Measurements from ENCODE around the gene MFSD12.
"Not testable (repeated sequence)": the region's sequence is repeated elsewhere in the genome, so short reads cannot be mapped to it uniquely, and the experiment has no call there.

Gene MFSD12

DNA sequence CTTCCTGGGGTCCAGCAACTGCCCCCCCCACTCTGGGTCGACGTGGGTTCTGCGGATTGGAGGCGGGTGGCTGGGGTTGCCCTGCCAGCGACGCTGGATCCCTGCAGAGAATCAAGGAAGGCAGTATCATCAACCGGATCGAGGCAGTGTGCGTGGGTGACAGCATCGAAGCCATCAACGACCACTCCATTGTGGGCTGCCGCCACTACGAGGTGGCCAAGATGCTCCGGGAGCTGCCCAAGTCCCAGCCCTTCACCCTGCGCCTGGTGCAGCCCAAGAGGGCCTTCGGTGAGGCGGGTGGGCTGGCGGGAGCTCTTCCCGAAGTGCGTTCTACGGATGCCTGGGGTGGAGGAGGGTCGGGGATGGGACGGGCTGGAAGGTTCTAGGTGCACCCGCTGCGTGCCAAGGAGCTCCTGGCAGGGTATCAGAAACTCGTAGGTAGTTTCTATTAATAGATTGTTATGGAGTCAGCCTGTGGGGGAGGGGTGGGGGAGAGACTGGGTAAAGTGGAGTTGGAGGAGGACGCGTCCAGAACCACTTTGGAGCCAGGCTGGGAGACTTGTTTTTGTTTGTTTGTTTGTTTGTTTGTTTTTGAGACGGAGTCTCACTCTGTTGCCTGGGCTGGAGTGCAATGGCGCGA lies 29.4 kb upstream of the MFSD12 start:
- no peak for DNase-seq (ENCODE audit: low read depth in 1 of 2, low spot score in 1 of 2)
- peaks cover 10% of the 10 kb centered on the region for H3K27me3 ChIP-seq (ENCODE audit: insufficient read depth, poor library complexity, severe bottlenecking)
- H3K27ac ChIP-seq (replicated peaks): no peak overlapping the region
- no peak overlapping the region for H3K4me3 ChIP-seq (replicated peaks; ENCODE audit: insufficient read depth, low read length)
- TF ChIP-seq SPI1 (IDR thresholded peaks at IDR 0.05; ENCODE audit: borderline replicate concordance, low read depth) (no peak), POLR2AphosphoS5 (IDR thresholded peaks at IDR 0.05; ENCODE audit: low read depth) (no peak), GABPA (IDR thresholded peaks at IDR 0.05; ENCODE audit: low read depth) (no peak)
- TF ChIP-seq, protein P1, sequence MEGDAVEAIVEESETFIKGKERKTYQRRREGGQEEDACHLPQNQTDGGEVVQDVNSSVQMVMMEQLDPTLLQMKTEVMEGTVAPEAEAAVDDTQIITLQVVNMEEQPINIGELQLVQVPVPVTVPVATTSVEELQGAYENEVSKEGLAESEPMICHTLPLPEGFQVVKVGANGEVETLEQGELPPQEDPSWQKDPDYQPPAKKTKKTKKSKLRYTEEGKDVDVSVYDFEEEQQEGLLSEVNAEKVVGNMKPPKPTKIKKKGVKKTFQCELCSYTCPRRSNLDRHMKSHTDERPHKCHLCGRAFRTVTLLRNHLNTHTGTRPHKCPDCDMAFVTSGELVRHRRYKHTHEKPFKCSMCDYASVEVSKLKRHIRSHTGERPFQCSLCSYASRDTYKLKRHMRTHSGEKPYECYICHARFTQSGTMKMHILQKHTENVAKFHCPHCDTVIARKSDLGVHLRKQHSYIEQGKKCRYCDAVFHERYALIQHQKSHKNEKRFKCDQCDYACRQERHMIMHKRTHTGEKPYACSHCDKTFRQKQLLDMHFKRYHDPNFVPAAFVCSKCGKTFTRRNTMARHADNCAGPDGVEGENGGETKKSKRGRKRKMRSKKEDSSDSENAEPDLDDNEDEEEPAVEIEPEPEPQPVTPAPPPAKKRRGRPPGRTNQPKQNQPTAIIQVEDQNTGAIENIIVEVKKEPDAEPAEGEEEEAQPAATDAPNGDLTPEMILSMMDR (IDR thresholded peaks at IDR 0.05; ENCODE audit: insufficient read depth, low read length): no peak
- TF ChIP-seq, protein P2, sequence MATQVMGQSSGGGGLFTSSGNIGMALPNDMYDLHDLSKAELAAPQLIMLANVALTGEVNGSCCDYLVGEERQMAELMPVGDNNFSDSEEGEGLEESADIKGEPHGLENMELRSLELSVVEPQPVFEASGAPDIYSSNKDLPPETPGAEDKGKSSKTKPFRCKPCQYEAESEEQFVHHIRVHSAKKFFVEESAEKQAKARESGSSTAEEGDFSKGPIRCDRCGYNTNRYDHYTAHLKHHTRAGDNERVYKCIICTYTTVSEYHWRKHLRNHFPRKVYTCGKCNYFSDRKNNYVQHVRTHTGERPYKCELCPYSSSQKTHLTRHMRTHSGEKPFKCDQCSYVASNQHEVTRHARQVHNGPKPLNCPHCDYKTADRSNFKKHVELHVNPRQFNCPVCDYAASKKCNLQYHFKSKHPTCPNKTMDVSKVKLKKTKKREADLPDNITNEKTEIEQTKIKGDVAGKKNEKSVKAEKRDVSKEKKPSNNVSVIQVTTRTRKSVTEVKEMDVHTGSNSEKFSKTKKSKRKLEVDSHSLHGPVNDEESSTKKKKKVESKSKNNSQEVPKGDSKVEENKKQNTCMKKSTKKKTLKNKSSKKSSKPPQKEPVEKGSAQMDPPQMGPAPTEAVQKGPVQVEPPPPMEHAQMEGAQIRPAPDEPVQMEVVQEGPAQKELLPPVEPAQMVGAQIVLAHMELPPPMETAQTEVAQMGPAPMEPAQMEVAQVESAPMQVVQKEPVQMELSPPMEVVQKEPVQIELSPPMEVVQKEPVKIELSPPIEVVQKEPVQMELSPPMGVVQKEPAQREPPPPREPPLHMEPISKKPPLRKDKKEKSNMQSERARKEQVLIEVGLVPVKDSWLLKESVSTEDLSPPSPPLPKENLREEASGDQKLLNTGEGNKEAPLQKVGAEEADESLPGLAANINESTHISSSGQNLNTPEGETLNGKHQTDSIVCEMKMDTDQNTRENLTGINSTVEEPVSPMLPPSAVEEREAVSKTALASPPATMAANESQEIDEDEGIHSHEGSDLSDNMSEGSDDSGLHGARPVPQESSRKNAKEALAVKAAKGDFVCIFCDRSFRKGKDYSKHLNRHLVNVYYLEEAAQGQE (IDR thresholded peaks at IDR 0.05; ENCODE audit: insufficient replicate concordance, low read depth): no peak

DNA sequence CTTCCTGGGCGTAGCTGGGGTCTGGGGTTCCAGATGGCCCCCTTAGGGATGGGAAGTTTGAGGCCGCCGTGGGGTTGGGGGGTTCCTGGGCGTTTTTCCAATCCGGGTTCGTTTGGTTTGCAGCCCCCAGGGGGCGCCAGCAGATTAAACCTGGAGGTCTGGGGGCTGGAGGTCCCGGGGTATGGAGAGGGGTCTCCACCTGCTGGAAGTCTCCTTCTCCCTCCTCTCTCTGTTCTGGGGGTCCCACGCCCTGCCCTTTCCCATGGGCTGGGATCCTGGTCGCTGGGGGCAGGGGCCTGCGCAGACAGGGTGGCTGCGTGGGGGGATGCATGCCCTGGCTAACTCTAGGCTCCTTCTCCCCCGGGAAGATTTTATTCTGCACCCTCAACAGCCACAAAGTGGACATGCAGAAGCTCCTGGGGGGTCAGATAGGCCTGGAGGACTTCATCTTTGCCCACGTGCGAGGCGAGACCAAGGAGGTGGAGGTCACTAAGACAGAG lies 28.8 kb upstream of the MFSD12 start:
- no peak overlapping the region for H3K27ac ChIP-seq (replicated peaks)
- H3K4me3 ChIP-seq (replicated peaks; ENCODE audit: insufficient read depth, low read length): no peak overlapping the region
- TF ChIP-seq, protein P1 (IDR thresholded peaks at IDR 0.05; ENCODE audit: insufficient read depth, low read length): no peak
- TF ChIP-seq, protein P2 (IDR thresholded peaks at IDR 0.05; ENCODE audit: insufficient replicate concordance, low read depth): no peak
- TF ChIP-seq POLR2AphosphoS5 (IDR thresholded peaks at IDR 0.05; ENCODE audit: low read depth): no peak
- no peak for TF ChIP-seq GABPA (IDR thresholded peaks at IDR 0.05; ENCODE audit: low read depth)
- no peak for TF ChIP-seq SPI1 (IDR thresholded peaks at IDR 0.05; ENCODE audit: borderline replicate concordance, low read depth)
- H3K27me3 ChIP-seq (ENCODE audit: insufficient read depth, poor library complexity, severe bottlenecking): peaks cover 10% of the 10 kb centered on the region
- DNase-seq (ENCODE audit: low read depth in 1 of 2, low spot score in 1 of 2): no peak

DNA sequence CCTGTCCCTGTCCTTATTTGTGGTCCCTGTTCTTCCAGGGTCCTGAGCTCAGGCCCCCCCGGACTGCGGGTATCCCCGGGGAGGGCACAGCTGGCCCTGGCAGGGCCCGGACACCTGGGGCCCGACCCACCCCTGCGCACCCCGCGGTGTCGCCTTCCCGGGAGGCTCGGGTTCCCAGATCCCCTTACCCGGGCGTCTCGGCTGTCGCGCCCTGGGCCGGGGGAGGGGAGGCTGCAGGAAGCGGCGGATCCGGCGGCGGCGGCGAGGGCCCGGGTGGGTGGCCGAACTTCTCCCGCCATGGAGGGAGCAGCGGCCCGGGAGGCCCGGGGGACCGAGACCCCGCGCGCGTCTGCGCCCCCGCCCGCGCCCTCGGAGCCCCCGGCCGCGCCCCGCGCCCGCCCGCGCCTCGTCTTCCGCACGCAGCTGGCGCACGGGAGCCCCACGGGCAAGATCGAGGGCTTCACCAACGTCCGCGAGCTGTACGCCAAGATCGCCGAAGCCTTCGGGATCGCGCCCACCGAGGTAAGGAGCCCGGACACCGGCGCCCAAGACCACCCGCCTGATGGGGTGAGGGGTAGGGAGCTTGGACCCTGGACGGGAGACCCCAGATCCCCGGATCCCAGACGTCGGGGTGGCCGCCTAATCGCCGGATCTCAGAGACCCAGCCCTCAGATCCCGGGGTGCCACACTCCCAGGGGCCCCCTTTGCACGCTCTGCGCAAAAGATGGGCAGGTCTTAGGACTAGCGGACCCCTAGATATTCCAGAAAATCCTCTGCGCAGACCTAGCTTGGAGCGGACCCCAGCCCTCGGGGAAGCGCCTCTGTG lies 28.1 kb upstream of the MFSD12 start, which contains the start of gene GIPC3:
GIPC3 (plus strand) TSS at position 178 of the 826 bp plus-strand sequence; CDS start at position 298, 120 bp downstream.
- TF ChIP-seq GABPA (IDR thresholded peaks at IDR 0.05; ENCODE audit: low read depth) (no peak), POLR2AphosphoS5 (IDR thresholded peaks at IDR 0.05; ENCODE audit: low read depth) (no peak), SPI1 (IDR thresholded peaks at IDR 0.05; ENCODE audit: borderline replicate concordance, low read depth) (no peak)
- TF ChIP-seq, protein P1 (IDR thresholded peaks at IDR 0.05; ENCODE audit: insufficient read depth, low read length): no peak
- TF ChIP-seq, protein P2 (IDR thresholded peaks at IDR 0.05; ENCODE audit: insufficient replicate concordance, low read depth): no peak
- Histone ChIP-seq H3K4me3 (replicated peaks; ENCODE audit: insufficient read depth, low read length) (no peak within 1 kb of the TSS), H3K27me3 (ENCODE audit: insufficient read depth, poor library complexity, severe bottlenecking) (peaks cover 10% of the 10 kb centered on the region), H3K27ac (replicated peaks) (no peak within 1 kb of the TSS)
- DNase-seq (ENCODE audit: low read depth in 1 of 2, low spot score in 1 of 2): no peak

DNA sequence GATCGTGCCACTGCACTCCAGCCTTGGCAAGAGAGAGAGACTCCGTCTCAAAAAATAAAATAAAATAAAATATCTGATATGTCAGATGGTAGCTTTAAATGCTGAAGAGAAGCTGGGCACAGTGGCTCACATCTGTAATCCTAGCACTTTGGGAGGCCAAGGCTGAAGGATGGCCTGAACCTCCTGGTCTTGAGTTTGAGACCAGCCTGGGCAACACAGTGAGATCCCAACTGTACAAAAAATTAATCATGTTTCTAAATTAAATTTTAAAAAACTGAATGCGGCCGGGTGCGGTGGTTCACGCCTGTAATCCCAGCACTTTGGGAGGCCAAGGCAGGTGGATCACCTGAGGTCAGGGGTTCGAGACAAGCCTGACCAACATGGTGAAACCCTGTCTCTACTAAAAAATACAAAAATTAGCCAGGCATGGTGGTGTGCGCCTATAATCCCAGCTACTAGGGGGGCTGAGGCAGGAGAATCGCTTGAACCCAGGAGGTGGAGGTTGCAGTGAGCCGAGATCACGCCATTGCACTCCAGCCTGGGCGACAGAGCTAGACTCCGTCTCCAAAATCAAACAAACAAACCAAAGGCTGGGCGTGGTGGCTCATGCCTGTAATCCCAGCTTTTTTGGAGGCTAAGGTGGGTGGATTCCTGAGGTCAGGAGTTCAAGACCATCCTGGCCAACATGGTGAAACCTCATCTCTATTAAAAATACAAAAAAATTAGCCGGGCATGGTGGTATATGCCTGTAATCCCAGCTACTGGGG lies 26.8 kb upstream of the MFSD12 start:
- H3K4me3 ChIP-seq (replicated peaks; ENCODE audit: insufficient read depth, low read length); H3K27ac ChIP-seq (replicated peaks); DNase-seq (ENCODE audit: low read depth in 1 of 2, low spot score in 1 of 2): not testable (repeated sequence)
- peaks cover 10% of the 10 kb centered on the region for H3K27me3 ChIP-seq (ENCODE audit: insufficient read depth, poor library complexity, severe bottlenecking)
